ENCODE measurements around the gene KRCC1. TPM values are rescaled to one million over a fixed set of nuclear protein-coding genes. Genes with fewer than 3 reads are reported as not detected.

The KRCC1 gene
- 10 to 100 TPM; 10.6 to 11.0 TPM for total RNA-seq

DNA sequence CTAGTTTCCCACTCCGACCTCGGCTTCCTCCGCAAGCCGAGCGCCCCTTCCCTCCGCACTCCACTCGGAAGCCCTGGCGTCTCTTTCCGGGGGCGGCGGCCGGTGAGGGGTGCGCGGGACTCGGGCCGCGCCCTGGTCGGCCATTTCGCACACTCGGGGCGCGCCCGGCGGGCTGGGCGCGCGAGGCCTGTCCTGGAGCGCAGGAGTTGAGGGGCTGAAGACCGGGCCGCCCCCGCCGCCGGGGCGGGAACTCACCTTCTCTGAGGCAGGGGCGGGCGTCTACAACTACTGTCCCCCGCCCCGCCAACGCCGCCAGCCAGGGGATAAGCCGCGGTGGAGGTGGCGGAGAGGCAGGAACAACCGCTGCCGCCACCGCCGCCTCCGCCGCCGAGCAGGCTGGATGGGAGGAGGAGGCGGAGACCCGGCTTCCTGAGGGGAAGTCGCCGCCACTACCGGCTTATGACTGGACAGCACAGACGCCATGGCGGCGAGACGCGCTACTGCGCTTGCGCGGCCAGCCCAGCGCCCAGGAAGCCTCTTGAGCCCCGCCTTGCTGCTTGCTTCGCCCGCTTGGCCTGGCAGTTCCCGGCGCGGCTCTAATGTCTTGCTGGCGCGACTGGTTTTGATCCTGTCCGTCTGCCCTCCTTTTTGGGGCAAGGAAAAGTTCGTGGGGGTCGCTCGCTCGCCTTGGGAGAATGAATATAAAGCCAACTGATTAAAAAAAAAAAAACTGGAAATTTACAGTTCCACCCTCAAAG is at the start of gene KRCC1:
TSS of gene KRCC1 (minus strand) at position 413 of the 758 bp plus-strand sequence. CDS start 27,220 bp downstream, outside the sequence.
- peak; percentile 96 for DNase-seq
- no peaks in the 10 kb centered on the region for H3K9me3 Mint-ChIP-seq
- H3K27ac Mint-ChIP-seq, result peak within 1 kb of the TSS; percentile 96
- H3K27me3 Mint-ChIP-seq, result no peaks in the 10 kb centered on the region
- CTCF ChIA-PET, result interaction anchor here (0.8 to 1.7 kb wide), 3 partner anchors 22 to 104 kb away, joined by 3 to 12 read pairs (median 7); no protein-coding TSS in a partner anchor
- POLR2A ChIA-PET, result interaction anchor here (1.7 kb wide), 1 partner anchor 39 kb away, joined by 20 read pairs; the partner anchor contains the start of gene RNU2-63P
- intact Hi-C loops (cut with micrococcal nuclease), result loop anchor here (1.0 kb wide), 1 partner anchor 39 kb away; the partner anchor contains the start of gene RNU2-63P
- H3K4me1 Mint-ChIP-seq (ENCODE audit: low read depth), result peaks cover 47% of the 10 kb centered on the region
- peak within 1 kb of the TSS; percentile 89 for H3K4me3 Mint-ChIP-seq
- H3K36me3 Mint-ChIP-seq, result peaks cover 19% of the 10 kb centered on the region

DNA sequence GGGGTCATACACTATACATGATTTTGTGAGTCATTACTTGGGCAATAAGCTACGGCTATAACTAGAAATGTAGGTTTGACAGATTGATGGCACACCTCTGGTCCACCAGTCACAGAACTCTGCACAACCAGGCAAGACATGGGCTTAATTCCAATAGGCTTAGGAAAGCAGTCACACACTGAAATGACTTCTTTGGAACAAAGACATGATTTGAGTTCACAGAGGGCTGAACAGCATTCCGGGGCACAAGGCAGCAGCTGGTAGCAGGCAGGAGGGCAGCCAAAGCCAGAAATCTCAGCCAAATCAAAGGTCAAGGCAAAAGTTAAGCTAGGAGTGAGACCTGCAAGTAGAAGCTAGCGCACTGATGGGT is 44.9 kb upstream of the KRCC1 start:
- ChIA-PET CTCF (interaction anchor here (3.1 kb wide), 1 partner anchor 40 kb away, joined by 11 read pairs; no protein-coding TSS in a partner anchor), POLR2A (no interaction called here)

DNA sequence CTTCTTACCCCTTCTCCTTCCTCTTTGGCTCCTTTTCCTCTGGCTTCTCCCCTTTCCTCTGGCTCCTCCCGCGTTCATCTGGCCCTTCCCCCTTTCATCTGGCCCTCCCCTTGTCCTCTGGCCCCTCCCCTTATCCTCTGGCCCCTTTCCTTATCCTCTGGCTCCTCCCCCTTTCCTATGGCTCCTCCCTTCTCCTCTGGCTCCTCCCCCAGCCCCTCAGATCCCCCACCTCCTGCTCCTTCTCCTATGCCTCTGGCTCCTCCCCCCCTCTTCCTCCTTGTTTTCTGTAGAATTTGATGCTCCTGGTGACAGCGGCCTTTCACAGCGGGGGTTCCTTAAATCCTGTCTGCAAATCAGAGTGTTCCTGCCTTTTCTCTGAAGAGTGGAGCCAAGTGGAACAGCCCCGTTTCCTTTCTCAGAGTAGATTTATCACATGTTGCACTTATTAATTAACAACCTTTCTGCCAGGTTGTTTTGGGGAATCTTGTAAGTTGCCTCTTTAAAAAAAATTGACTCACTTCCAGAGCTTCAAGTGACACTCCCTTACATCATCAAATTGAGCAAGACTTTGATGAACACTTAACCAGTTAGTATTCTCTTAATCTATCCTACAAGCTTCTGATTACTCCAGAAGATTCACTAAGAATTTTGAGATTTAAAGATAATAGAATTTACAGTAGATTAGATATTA is 44.4 kb upstream of the KRCC1 start:
- Mint-ChIP-seq H3K27ac (no peak overlapping the region), H3K27me3 (peaks cover 1% of the 10 kb centered on the region), H3K9me3 (no peaks in the 10 kb centered on the region), H3K36me3 (no peaks in the 10 kb centered on the region), H3K4me1 (ENCODE audit: low read depth) (no peaks in the 10 kb centered on the region), H3K4me3 (no peak overlapping the region)
- POLR2A ChIA-PET, result no interaction called here
- no peak for DNase-seq
- CTCF ChIA-PET, result interaction anchor here (3.1 kb wide), 1 partner anchor 40 kb away, joined by 11 read pairs; no protein-coding TSS in a partner anchor
- intact Hi-C loops (cut with micrococcal nuclease), result no loop called here

More for the DNA sequence above, 44.9 kb upstream of the KRCC1 start:
- intact Hi-C loops (cut with micrococcal nuclease), result no loop called here
- peaks cover 1% of the 10 kb centered on the region for H3K27me3 Mint-ChIP-seq
- H3K27ac Mint-ChIP-seq, result no peak overlapping the region
- H3K9me3 Mint-ChIP-seq, result no peaks in the 10 kb centered on the region
- H3K4me1 Mint-ChIP-seq (ENCODE audit: low read depth), result no peaks in the 10 kb centered on the region
- DNase-seq, result no peak
- no peaks in the 10 kb centered on the region for H3K36me3 Mint-ChIP-seq
- no peak overlapping the region for H3K4me3 Mint-ChIP-seq

DNA sequence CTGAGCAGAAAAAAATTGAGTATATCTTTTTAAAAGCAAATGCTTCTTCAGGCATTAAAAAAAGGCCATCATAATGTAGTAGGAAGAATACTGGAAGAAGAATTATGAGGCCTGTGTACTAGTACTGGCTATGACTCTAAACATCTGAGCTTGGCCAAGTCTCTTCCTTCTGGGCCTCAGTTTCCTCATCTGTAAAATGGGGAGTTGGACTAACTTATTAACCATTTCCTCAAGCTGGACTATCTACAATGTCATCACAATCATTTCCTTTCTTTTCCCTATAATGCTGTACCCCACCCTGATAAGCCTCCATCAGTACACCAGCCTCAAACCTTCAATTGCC is 42.9 kb upstream of the KRCC1 start:
- Mint-ChIP-seq H3K4me1 (ENCODE audit: low read depth) (no peaks in the 10 kb centered on the region), H3K4me3 (no peak overlapping the region), H3K27ac (no peak overlapping the region), H3K36me3 (no peaks in the 10 kb centered on the region), H3K27me3 (no peaks in the 10 kb centered on the region), H3K9me3 (no peaks in the 10 kb centered on the region)
- POLR2A ChIA-PET, result no interaction called here
- DNase-seq, result no peak
- CTCF ChIA-PET, result interaction anchor here (3.1 kb wide), 1 partner anchor 38 kb away, joined by 11 read pairs; no protein-coding TSS in a partner anchor
- intact Hi-C loops (cut with micrococcal nuclease), result no loop called here

DNA sequence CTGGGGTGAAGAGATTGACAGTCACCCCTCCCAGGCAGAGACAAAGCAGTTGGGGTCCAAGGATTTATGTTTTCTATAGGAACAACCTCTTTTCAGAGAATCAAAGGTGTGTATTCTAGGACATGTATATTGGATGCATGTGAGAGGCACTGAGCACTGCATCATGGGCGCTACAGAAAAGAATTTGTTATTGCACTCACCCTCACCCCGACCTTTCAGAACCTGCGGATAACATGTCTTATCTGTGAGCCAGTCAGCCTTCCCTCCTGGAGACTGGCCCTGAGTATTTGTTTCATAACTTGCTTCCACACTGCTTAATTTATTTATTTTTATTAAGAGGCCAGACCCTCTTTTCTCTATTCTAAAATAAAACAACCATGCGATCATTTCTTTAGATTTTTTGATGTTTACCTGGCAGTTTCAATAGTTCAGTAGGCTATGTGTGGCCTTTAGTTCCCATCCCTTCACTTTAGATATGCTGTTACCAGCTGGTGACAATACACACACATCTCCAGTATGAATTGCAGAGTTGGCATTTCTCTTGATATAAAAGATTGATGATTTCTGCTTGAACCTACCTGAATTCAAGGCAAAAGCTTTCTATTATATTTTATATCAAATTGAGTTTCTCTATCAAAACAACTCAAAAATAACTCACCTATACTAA is 42.4 kb upstream of the KRCC1 start:
- Mint-ChIP-seq H3K27ac (no peak overlapping the region), H3K36me3 (no peaks in the 10 kb centered on the region), H3K4me1 (ENCODE audit: low read depth) (no peaks in the 10 kb centered on the region), H3K27me3 (no peaks in the 10 kb centered on the region), H3K4me3 (no peak overlapping the region), H3K9me3 (no peaks in the 10 kb centered on the region)
- ChIA-PET CTCF (no interaction called here), POLR2A (no interaction called here)
- DNase-seq, result no peak
- intact Hi-C loops (cut with micrococcal nuclease), result no loop called here

DNA sequence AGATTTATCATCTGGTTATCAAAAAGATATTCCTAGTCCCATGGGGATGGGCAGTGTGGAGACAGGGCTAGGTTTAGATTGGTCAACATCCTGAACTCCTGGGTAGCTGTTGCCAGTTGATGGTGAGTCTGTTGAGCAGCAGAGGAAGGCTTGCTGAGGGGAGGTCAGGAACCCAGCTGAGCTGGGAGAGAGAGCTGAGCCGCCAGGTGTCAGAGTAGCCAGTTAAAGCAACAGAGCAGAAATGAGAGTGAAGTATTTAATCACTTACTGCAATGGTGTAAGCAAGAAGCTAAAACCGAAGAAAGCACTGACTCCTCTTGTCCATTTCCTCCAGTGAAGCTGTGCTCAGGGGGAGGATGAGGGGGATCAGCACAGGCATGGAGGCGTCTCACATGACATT is 41.6 kb upstream of the KRCC1 start:
- no peak for DNase-seq
- H3K9me3 Mint-ChIP-seq, result no peaks in the 10 kb centered on the region
- H3K4me1 Mint-ChIP-seq (ENCODE audit: low read depth), result no peaks in the 10 kb centered on the region
- ChIA-PET CTCF (no interaction called here), POLR2A (no interaction called here)
- no peaks in the 10 kb centered on the region for H3K36me3 Mint-ChIP-seq
- H3K27ac Mint-ChIP-seq, result no peak overlapping the region
- intact Hi-C loops (cut with micrococcal nuclease), result no loop called here
- H3K4me3 Mint-ChIP-seq, result no peak overlapping the region
- no peaks in the 10 kb centered on the region for H3K27me3 Mint-ChIP-seq

DNA sequence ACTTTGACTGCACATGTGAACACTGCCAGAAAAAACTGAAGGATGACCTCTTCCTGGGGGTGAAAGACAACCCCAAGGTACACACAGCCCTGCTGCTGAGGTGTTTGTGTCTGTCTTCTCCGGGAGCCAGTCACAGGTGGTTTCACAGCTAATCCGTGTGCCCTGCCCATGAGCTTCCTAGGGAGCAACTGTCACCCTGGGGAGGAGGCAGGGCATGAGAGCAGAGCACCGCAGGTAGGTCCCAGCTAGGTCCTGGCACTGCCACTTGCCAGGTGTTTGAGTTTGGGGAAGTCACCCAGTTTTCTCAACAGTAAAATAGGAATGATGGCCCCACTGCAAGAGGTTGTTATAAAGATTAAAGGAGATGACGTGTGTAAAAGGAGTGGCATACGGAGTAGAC is 41.1 kb upstream of the KRCC1 start:
- no peaks in the 10 kb centered on the region for H3K9me3 Mint-ChIP-seq
- ChIA-PET POLR2A (no interaction called here), CTCF (no interaction called here)
- no peaks in the 10 kb centered on the region for H3K4me1 Mint-ChIP-seq (ENCODE audit: low read depth)
- H3K27me3 Mint-ChIP-seq, result no peaks in the 10 kb centered on the region
- H3K36me3 Mint-ChIP-seq, result no peaks in the 10 kb centered on the region
- intact Hi-C loops (cut with micrococcal nuclease), result no loop called here
- H3K27ac Mint-ChIP-seq, result no peak overlapping the region
- H3K4me3 Mint-ChIP-seq, result no peak overlapping the region
- no peak for DNase-seq

DNA sequence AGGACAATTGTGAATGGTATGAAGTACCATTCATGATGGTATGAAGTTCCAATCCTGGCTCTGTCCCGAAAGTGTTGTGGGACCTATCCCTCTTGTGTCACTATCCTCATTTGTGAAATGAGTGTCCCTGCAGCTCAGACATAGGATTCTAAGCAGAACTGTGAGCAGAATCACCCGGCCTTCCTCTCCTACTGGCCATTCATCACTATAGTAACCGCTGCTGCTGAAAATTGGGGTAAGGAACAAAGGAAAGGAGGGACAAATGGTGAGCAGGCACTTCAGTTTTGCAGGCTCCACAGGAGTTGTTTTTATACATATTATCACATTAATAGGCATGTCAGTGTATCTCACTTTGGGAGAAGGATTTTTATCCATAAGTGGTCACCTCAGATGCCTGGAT is 39.4 kb upstream of the KRCC1 start:
- CTCF ChIA-PET, result no interaction called here
- H3K36me3 Mint-ChIP-seq, result no peaks in the 10 kb centered on the region
- no peaks in the 10 kb centered on the region for H3K27me3 Mint-ChIP-seq
- intact Hi-C loops (cut with micrococcal nuclease), result no loop called here
- DNase-seq, result no peak
- no peaks in the 10 kb centered on the region for H3K9me3 Mint-ChIP-seq
- no peak overlapping the region for H3K4me3 Mint-ChIP-seq
- POLR2A ChIA-PET, result no interaction called here
- H3K4me1 Mint-ChIP-seq (ENCODE audit: low read depth), result peaks cover 12% of the 10 kb centered on the region
- no peak overlapping the region for H3K27ac Mint-ChIP-seq

DNA sequence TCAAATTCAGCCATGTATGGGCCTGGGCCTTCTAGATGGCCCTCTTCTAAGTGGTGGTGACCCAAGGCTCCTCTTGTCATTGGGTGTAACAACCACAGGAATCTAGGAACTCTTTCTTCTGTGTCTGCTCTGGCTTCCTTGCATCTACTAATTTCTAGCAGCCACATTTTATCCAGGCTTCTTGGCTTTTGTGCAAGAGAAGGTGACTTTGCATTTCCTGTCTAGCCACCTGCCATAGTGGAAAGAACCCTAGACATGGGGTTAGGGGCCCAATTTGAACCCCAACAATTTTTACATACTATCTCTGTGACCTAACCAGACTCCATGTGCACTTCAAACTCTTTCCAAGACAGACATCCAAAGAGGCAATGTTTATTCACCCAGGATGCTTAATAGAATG is 37.2 kb upstream of the KRCC1 start:
- ChIA-PET POLR2A (no interaction called here), CTCF (interaction anchor here (1.1 to 2.0 kb wide), 2 partner anchors 32 to 67 kb away, joined by 4 to 6 read pairs; no protein-coding TSS in a partner anchor)
- Mint-ChIP-seq H3K9me3 (no peaks in the 10 kb centered on the region), H3K4me1 (ENCODE audit: low read depth) (peaks cover 12% of the 10 kb centered on the region), H3K27ac (no peak overlapping the region), H3K36me3 (no peaks in the 10 kb centered on the region), H3K4me3 (no peak overlapping the region), H3K27me3 (no peaks in the 10 kb centered on the region)
- DNase-seq, result no peak
- intact Hi-C loops (cut with micrococcal nuclease), result no loop called here

DNA sequence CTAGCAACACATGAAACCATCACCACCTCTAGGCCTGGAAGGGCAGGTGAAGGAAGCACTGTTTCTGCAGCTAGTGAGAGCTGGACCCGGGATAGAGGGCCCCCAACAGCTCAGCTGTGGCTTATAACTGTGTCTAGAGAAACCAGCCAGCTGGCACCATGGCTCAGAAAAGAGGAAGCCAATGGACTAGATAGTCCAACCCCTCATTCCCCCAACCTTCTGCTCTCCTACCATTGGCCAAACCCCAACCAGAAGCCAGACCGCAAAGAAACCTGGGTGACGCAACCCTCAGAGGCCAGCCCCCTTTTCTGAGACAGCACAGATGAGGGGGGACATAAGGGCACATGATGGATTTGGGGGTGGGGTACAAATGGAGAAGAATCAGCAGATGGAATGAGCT is 36.4 kb upstream of the KRCC1 start:
- ChIA-PET CTCF (interaction anchor here (1.1 to 2.0 kb wide), 2 partner anchors 32 to 68 kb away, joined by 4 to 6 read pairs; no protein-coding TSS in a partner anchor), POLR2A (no interaction called here)
- Mint-ChIP-seq H3K4me1 (ENCODE audit: low read depth) (peaks cover 12% of the 10 kb centered on the region), H3K4me3 (no peak overlapping the region), H3K36me3 (no peaks in the 10 kb centered on the region), H3K9me3 (no peaks in the 10 kb centered on the region), H3K27me3 (no peaks in the 10 kb centered on the region), H3K27ac (no peak overlapping the region)
- DNase-seq, result no peak
- intact Hi-C loops (cut with micrococcal nuclease), result no loop called here

DNA sequence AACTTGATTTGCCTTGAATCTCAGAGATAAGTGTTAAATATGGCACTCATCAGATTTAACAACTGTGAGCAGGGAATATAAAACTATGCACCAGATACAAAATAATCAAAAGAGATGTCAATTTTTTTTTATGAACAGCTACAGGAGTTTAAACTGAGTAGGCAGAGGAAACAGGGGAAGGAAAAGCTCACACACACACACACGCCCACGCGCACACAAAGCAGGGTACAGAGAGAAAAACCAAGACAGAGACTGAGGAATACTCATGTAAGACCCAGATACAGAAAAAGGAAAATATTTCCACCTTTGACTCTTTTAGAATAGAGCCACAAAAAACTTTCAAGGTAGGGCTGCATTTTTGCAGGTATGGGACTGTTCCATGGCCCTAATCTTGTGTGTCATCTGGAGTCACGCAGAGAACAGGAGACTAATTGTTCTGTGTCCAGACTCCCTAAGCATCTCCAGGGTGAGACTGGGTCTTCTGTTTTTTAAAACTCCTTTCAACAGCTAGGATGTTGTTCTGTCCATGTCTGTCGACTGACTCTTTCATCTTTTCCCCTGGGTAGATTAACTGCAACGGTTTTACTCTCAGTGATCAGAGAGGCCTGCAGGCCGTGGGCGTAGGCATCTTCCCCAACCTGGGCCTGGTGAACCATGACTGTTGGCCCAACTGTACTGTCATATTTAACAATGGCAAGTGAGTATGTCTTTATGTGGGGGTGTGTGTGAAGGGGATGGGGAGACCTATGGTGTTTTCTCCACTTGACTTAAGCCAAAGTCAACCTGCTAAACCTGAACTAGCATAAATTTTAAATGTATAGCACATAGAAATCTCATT is 35.1 kb upstream of the KRCC1 start:
- Mint-ChIP-seq H3K27me3 (no peaks in the 10 kb centered on the region), H3K36me3 (no peaks in the 10 kb centered on the region)
- CTCF ChIA-PET, result interaction anchor here (0.6 to 2.0 kb wide), 3 partner anchors 30 to 69 kb away, joined by 3 to 6 read pairs (median 5); no protein-coding TSS in a partner anchor

More for the DNA sequence above, 35.1 kb upstream of the KRCC1 start:
- Mint-ChIP-seq H3K9me3 (no peaks in the 10 kb centered on the region), H3K4me1 (ENCODE audit: low read depth) (peaks cover 12% of the 10 kb centered on the region), H3K4me3 (no peak overlapping the region), H3K27ac (peak overlapping the region; percentile 61)
- DNase-seq, result peak; percentile 48
- POLR2A ChIA-PET, result no interaction called here
- intact Hi-C loops (cut with micrococcal nuclease), result no loop called here

Data from activated CD4-positive, alpha-beta memory T cell treated with anti-CD3 and anti-CD28 coated beads for 36 hours (primary cell).